T-helper 1 cell (primary cell): ENCODE data around the gene TRAPPC5.

Source experiments
- DNase-seq, 5 donors: peaks; one replicate each; pipeline ENCODE4 v3.0.0-alpha.2; 2012 to 2020

Gene TRAPPC5

GRCh38 chr19:7733376-7733775 lies 52.7 kb downstream of the TRAPPC5 start:
- no peak for DNase-seq

GRCh38 chr19:7734220-7735203 lies 53.9 kb downstream of the TRAPPC5 start:
- DNase-seq = no peak

DNA sequence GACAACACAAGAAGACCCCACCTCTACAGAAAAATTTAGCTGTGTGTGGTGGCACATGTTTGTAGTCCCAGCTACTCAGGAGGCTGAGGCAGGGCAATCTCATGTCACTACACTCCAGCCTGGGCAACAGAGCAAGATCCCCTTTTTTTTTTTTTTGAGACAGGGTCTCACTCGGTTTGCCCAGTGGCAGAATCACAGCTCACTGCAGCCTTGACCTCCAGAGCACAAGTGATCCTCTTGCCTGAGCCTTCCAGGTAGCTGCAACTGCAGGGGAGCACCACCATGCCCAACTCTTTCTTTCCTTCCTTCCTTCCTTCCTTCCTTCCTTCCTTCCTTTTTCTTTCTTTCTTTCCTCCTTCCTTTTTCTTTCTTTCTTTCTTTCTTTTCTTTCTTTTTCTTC lies 55.5 kb downstream of the TRAPPC5 start:
- DNase-seq = no peak

DNA sequence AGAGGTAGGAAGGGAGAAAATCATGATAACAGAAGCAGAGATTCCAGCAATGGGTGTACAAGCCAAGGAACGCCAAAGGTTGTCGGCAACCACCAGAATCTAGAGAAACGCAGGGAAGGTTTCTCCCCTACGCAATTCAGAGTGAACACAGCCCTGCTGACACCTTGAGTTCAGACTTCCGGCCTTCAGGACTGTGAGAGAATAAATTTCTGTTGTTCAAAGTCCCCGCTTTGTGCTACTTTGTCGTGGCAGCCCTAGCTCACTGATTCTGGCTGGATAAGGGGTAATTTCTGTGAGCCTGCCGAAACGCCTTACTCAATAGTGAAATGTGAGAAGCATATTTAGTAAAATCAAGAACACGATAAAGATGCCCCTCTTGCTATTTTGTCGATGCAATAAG lies 56.6 kb downstream of the TRAPPC5 start:
- no peak for DNase-seq
